ENCODE results near the gene ALKBH7.
A peak's percentile ranks its signal among the peaks of the same experiment; 100 is the strongest.
"Not testable (repeated sequence)": the region's sequence is repeated elsewhere in the genome, so short reads cannot be mapped to it uniquely, and the experiment has no call there.

Gene ALKBH7, protein sequence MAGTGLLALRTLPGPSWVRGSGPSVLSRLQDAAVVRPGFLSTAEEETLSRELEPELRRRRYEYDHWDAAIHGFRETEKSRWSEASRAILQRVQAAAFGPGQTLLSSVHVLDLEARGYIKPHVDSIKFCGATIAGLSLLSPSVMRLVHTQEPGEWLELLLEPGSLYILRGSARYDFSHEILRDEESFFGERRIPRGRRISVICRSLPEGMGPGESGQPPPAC

DNA sequence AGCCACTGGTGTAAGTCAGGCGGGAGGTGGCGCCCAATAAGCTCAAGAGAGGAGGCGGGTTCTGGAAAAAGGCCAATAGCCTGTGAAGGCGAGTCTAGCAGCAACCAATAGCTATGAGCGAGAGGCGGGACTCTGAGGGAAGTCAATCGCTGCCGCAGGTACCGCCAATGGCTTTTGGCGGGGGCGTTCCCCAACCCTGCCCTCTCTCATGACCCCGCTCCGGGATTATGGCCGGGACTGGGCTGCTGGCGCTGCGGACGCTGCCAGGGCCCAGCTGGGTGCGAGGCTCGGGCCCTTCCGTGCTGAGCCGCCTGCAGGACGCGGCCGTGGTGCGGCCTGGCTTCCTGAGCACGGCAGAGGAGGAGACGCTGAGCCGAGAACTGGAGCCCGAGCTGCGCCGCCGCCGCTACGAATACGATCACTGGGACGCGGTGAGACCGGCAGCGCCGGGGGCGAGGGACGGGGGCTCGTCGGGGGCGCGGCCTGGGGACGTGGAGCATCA is at the start of gene ALKBH7:
Gene ALKBH7 (plus strand): TSS at position 201 of the 502 bp plus-strand sequence. CDS start 27 bp downstream, at position 228.
- DNase-seq, result peak; percentile 100

- DNase-seq, result no peak
Observed at GRCh38 chr19:6324757-6325156, 47.8 kb upstream of the ALKBH7 start.

- DNase-seq, result no peak
Observed at GRCh38 chr19:6325614-6326013, 47.0 kb upstream of the ALKBH7 start.

DNA sequence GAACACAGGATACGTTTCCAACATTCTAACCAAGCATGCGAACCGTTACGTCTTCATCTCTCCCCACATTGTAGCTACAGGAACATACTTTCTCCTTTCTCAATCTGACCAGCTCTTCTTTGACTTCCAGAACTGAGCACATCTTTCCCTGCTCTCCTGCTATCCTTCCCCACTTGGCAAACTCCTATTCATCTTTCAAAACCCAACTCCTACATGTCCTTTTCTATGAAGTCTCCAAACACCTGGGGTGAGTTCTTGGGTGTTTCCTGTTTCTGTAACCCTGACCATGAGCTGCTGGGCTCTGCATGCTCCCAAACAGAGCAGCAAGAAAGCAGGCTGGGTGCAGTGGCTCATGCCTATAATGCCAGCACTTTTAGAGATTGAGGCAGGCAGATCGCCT is 45.8 kb upstream of the ALKBH7 start:
- no peak for DNase-seq

- DNase-seq, result no peak
Observed at GRCh38 chr19:6333439-6333838, 39.2 kb upstream of the ALKBH7 start, which contains the start of gene ACER1. TSS of gene ACER1 (minus strand) at chr19:6333612. CDS start at chr19:6333551, 61 bp downstream.

- no peak for DNase-seq
Observed at GRCh38 chr19:6334490-6335285, 37.9 kb upstream of the ALKBH7 start.

DNA sequence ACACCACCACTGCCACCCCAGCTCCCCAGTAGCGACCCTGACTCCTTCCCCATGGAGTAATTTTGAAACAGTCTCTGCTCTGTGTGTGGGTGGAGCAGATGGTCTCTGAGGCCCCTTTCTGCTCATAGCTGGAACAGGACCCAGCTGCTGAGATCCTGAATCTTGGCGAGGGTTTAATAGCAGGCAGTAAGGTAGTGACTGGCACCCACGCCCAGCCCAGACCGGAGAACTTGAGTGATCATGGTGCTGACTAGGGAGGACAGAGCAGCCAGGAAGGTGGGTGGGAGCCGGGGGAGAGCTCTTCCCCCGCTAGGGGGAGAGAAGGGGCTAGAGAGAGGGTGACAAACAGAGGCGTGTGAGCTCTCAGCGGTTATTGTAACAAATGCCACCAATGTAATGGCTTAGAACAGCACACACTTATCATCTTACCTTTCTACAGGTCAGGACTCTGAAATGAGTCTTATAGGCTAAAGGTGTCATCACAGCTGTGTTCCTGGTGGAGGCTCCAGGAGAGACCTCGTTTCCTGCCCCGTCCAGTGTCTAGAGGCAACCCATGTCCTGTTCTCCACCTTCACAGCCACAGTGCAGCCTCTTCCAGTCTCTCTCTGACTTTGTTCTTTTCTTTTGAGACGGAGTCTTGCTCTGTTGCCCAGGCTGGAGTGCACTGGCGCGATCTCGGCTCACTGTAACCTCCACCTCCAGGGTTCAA is 31.9 kb upstream of the ALKBH7 start:
- DNase-seq, result no peak

DNA sequence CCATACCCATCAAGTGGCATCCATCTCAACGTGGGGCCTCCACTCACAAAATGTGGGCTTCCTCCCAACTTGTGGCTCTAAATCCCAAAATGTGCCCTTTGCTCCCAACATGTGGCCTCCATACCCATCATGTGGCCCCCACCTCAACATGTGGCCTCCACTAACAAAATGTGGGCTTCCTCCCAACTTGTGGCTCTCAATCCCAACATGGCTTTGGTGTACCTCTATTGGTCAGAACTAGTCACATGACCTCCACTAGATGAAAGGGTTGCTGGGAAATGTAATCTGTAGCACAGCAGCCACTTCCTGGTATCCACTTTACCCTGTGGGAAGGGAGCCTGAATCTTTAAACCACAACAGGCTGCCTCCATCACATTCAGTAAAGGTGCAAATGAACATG is 29.1 kb upstream of the ALKBH7 start:
- DNase-seq, result no peak

DNA sequence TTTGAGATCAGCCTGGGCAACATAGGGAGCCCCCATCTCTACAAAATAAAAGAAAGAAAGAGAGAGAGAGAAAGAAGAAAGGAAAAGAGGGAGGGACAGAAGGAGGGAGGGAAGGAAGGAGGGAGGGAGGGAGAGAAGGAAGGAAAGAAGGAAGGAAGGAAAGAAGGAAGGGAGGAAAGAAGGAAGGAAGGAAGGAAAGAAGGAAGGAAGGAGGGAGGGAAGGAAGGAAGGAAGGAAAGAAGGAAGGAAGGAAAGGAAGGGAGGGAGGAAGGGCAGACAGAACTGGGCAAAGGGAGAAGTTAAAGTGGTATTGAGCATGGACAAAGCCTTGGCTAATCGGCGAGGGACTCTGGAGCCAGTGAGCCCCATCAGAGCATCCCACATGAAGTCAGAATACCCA is 23.3 kb upstream of the ALKBH7 start:
- DNase-seq, result not testable (repeated sequence)

- DNase-seq, result no peak
Observed at GRCh38 chr19:6350688-6351087, 21.9 kb upstream of the ALKBH7 start.

DNA sequence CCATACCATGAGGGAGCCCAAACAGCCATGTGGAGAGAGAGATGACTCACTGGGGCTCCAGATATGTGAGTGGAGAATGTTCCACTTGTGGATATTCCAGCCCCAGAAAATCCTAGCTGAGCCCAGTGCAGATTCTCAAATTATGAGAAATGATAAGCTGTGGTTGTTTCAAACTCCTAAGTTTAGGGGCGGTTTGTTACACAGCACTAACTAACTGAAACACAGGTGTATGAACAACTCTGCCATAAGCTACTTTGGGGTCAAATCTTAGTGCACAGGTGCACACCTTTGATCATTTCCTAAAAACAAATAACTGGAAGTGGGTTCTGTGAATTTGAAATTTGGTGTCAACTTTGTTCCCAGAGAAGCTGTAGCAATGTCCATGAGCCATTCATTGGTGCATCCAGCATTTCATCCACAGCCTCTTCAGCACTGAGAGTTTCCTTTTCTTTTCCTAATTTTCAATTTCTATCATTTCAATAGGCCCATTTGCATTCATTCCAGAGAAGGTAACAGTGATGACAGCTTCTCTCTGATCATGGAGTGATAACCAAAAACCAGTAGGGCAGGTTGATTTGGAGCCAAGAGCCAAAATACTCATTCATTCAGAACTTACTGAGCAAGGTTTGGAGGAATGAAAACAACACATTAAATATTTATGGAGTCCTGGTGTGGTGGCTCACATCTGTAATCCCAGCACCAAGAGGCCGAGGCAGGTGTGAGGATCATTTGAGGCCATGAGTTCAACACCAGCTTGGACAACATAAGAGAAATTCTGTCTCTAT is 20.0 kb upstream of the ALKBH7 start:
- DNase-seq, result no peak

GRCh38 chr19:6354098-6354674 is 18.4 kb upstream of the ALKBH7 start:
- no peak for DNase-seq

DNA sequence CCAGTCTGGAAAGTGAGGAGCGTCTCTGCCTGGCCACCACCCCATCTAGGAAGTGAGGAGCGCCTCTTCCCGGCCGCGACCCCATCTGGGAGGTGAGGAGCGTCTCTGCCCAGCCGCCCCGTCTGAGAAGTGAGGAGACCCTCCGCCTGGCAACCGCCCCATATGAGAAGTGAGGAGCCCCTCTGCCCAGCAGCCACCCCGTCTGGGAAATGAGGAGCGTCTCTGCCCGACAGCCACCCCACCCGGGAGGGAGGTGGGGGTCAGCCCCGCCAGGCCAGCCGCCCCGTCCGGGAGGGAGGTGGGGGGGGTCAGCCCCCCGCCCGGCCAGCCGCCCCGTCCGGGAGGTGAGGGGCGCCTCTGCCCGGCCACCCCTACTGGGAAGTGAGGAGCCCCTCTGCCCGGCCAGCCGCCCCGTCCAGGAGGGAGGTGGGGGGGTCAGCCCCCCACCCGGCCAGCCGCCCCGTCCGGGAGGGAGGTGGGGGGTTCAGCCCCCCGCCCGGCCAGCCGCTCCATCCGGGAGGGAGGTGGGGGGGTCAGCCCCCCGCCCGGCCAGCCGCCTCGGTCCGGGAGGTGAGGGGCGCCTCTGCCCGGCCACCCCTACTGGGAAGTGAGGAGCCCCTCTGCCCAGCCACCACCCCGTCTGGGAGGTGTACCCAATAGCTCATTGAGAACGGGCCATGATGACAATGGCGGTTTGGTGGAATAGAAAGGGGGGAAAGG is 17.1 kb upstream of the ALKBH7 start:
- not testable (repeated sequence) for DNase-seq

DNA sequence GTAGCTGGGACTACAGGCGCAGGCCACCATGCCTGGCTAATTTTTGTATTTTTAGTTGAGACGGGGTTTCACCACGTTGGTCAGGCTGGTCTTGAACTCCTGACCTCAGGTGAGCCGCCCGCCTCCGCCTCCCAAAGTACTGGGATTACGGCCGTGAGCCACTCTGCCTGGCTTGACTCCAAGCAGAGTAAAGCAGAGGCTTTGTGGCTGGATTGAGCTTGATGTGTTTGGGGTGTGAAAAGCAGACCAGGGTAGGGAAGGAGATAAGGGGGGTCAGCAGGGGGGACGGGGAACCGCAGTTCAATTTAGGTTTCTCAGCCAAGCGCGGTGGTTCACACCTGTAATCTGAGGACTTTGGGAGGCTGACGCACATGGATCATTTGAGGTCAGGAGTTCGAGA is 15.4 kb upstream of the ALKBH7 start:
- DNase-seq, result no peak

- peak; percentile 21 for DNase-seq
Observed at GRCh38 chr19:6358003-6358402, 14.6 kb upstream of the ALKBH7 start.

DNA sequence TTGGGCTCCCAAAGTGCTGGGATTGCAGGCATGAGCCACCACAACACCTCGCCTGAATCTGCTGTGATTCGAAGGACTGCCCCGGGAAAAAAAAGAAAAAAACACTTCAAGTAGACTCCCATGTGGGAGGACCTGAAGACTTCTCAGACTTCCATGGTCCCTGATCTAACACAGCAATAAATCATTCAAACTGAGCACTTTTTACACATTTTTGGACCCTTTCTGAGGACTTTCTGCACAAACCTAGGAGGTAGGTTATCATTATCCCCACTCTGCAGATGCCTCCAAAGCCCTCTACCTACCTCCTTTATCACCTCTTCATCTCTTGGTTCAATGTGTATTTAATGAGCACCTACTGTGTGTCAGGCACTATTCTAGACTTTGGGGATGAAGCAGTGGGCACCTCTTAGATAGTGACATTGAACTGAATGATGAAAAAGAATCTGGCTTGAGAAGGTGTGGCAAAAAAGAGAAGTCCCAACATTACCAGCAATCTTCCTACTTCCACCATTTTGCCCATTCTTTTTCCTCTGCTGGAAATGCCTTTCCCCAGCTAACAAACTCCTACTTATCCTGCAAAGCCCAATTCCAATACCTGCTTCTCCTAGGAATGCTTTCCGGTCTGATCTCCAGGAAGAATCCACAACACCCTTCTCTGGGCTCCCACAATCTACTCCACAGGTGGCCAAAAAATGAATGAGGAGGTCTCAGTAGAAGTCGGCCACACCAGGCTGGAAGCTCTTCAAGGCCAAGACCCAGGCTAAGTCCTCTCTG is 12.8 kb upstream of the ALKBH7 start:
- DNase-seq, result no peak

- DNase-seq, result not testable (repeated sequence)
Observed at GRCh38 chr19:6360445-6360844, 12.1 kb upstream of the ALKBH7 start.

GRCh38 chr19:6360857-6361216 is 11.8 kb upstream of the ALKBH7 start:
- DNase-seq, result not testable (repeated sequence)

- peak; percentile 56 for DNase-seq
Observed at GRCh38 chr19:6362027-6362350, 10.6 kb upstream of the ALKBH7 start.

DNA sequence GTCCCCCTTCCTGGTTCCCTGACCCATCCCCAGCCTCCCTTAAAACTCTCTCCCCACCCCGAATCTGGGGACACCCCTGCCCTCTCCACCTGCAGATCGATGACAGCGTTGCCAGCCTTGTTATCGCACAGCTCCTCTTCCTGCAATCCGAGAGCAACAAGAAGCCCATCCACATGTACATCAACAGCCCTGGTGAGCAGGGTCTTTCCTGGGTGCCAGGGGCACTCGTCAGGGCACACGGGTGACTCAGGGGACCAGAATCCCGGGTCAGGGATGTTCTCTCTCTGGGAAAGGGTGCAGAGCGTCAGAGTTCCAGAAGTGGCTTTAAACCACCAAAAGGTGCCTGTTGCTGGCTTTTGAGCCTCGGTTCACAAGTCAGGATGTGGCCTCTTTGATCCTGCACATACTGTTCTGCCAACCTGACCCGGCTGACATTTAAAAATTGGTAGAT is 10.2 kb upstream of the ALKBH7 start:
- DNase-seq, result no peak

GRCh38 chr19:6364353-6364752 is 8.2 kb upstream of the ALKBH7 start:
- no peak for DNase-seq

Data from NCI-H69 (cell line).